ENCODE results near the gene RAB40C. TPM values are rescaled to one million over a fixed set of nuclear protein-coding genes. Genes with fewer than 3 reads are reported as not detected.

Gene RAB40C
- total RNA-seq, 1 donor from 2014 or later = 6.0 TPM

DNA sequence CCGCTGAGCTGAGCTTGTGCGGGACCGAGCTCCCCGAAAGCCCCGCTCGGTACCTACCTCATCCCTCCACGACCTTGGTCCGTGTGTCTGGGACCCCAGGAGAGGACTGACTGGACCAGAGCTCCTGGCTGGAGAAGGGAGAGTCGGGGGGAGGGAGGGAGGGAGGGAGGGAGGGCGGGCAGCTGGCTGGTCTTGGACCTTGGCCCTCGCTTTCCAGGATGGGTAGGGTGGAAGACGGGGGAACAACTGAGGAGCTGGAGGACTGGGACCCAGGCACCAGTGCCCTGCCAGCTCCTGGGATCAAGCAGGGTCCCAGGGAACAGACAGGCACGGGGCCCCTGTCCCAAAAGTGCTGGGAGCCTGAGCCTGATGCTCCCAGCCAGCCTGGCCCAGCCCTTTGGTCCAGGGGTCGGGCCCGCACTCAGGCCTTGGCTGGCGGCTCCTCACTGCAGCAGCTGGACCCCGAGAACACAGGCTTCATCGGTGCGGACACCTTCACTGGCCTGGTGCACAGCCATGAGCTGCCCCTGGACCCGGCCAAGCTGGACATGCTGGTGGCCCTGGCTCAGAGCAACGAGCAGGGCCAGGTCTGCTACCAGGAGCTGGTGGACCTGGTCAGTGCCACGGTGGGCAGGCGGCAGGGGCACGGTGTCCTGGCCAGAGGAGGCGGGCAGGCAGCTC, 86.2 kb downstream of the RAB40C start:
- peak overlapping the region; percentile 81 for H3K4me2 ChIP-seq
- H3K4me3 ChIP-seq = peak overlapping the region; percentile 50
- Mint-ChIP-seq H3K4me1 (peaks cover 5% of the 10 kb centered on the region), H3K36me3 (no peaks in the 10 kb centered on the region), H3K27ac (no peak overlapping the region), H3K27me3 (ENCODE audit: insufficient read depth, low read depth) (peaks cover 2% of the 10 kb centered on the region), H3K9me3 (no peaks in the 10 kb centered on the region), H3K4me3 (no peak overlapping the region)
- no peak overlapping the region for H3K27ac ChIP-seq
- H3K9ac ChIP-seq = no peak overlapping the region
- peaks cover 4% of the 10 kb centered on the region for H3K79me2 ChIP-seq (ENCODE audit: low read depth)
- peaks cover 45% of the 10 kb centered on the region for H3F3A ChIP-seq (ENCODE audit: low read depth)
- no peak for TF ChIP-seq EZH2 (IDR thresholded peaks at IDR 0.05)
- TF ChIP-seq EZH2phosphoT487 (IDR thresholded peaks at IDR 0.05) = no peak
- H3K4me1 ChIP-seq = peaks cover 7% of the 10 kb centered on the region
- no peak for DNase-seq (ENCODE audit: low spot score)
- H3K27me3 ChIP-seq = peaks cover 17% of the 10 kb centered on the region
- H2AFZ ChIP-seq (replicated peaks) = no peak overlapping the region
- no peaks in the 10 kb centered on the region for H3K9me3 ChIP-seq (ENCODE audit: low read depth)
- no peaks in the 10 kb centered on the region for H3K36me3 ChIP-seq
- peaks cover 26% of the 10 kb centered on the region for H4K20me1 ChIP-seq (ENCODE audit: low read depth)

DNA sequence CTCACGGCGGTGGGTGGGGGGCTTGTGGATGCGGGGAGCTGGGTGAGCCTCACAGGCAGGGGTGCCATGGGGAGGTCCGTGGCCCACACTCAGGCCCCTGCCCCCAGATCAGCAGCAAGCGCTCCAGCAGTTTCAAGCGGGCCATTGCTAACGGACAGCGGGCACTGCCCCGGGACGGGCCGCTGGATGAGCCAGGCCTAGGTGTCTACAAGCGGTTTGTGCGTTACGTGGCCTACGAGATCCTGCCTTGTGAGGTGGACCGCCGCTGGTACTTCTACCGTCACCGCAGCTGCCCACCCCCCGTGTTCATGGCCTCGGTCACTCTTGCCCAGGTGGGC, 86.7 kb downstream of the RAB40C start:
- Mint-ChIP-seq H3K4me1 (peaks cover 10% of the 10 kb centered on the region), H3K4me3 (no peak overlapping the region)
- H3K4me2 ChIP-seq = no peak overlapping the region

DNA sequence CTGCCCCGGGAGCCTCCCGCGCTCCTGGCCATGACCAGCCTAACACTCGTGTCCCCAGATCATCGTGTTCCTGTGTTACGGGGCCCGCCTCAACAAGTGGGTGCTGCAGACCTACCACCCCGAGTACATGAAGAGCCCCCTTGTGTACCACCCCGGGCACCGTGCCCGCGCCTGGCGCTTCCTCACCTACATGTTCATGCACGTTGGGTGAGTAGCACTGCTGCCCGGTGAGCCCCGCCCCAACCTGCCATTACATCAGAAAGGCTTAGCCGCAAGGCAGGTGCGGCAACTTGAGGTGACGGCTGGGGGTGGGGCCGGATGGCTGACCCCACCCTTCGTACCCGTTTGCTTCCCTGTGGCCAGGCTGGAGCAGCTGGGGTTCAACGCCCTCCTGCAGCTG, 87.0 kb downstream of the RAB40C start:
- Histone ChIP-seq H4K20me1 (ENCODE audit: low read depth) (peaks cover 33% of the 10 kb centered on the region), H3K36me3 (peaks cover under 1% of the 10 kb centered on the region), H3K9me3 (ENCODE audit: low read depth) (no peaks in the 10 kb centered on the region), H3K79me2 (ENCODE audit: low read depth) (peaks cover 13% of the 10 kb centered on the region), H3K4me1 (peaks cover 15% of the 10 kb centered on the region), H3K27ac (no peak overlapping the region), H3K4me2 (no peak overlapping the region), H3K4me3 (no peak overlapping the region), H3F3A (ENCODE audit: low read depth) (peaks cover 54% of the 10 kb centered on the region), H3K27me3 (peaks cover 17% of the 10 kb centered on the region), H3K9ac (no peak overlapping the region), H2AFZ (replicated peaks) (no peak overlapping the region)
- Mint-ChIP-seq H3K36me3 (no peaks in the 10 kb centered on the region), H3K27ac (no peak overlapping the region), H3K27me3 (ENCODE audit: insufficient read depth, low read depth) (peaks cover 5% of the 10 kb centered on the region), H3K9me3 (no peaks in the 10 kb centered on the region), H3K4me3 (no peak overlapping the region), H3K4me1 (peaks cover 14% of the 10 kb centered on the region)
- no peak for DNase-seq (ENCODE audit: low spot score)
- TF ChIP-seq, protein P1, sequence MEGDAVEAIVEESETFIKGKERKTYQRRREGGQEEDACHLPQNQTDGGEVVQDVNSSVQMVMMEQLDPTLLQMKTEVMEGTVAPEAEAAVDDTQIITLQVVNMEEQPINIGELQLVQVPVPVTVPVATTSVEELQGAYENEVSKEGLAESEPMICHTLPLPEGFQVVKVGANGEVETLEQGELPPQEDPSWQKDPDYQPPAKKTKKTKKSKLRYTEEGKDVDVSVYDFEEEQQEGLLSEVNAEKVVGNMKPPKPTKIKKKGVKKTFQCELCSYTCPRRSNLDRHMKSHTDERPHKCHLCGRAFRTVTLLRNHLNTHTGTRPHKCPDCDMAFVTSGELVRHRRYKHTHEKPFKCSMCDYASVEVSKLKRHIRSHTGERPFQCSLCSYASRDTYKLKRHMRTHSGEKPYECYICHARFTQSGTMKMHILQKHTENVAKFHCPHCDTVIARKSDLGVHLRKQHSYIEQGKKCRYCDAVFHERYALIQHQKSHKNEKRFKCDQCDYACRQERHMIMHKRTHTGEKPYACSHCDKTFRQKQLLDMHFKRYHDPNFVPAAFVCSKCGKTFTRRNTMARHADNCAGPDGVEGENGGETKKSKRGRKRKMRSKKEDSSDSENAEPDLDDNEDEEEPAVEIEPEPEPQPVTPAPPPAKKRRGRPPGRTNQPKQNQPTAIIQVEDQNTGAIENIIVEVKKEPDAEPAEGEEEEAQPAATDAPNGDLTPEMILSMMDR (IDR thresholded peaks at IDR 0.05) = no peak
- TF ChIP-seq EZH2phosphoT487 (IDR thresholded peaks at IDR 0.05) (no peak), EZH2 (IDR thresholded peaks at IDR 0.05) (no peak)

More for the DNA sequence above, 86.7 kb downstream of the RAB40C start:
- H3K9me3 Mint-ChIP-seq = no peaks in the 10 kb centered on the region
- Histone ChIP-seq H3K4me3 (no peak overlapping the region), H2AFZ (replicated peaks) (no peak overlapping the region), H3K9me3 (ENCODE audit: low read depth) (no peaks in the 10 kb centered on the region), H3K27ac (no peak overlapping the region), H4K20me1 (ENCODE audit: low read depth) (peaks cover 29% of the 10 kb centered on the region), H3K79me2 (ENCODE audit: low read depth) (peaks cover 9% of the 10 kb centered on the region), H3K36me3 (no peaks in the 10 kb centered on the region), H3K9ac (no peak overlapping the region), H3K27me3 (peaks cover 17% of the 10 kb centered on the region), H3F3A (ENCODE audit: low read depth) (peaks cover 50% of the 10 kb centered on the region), H3K4me1 (peaks cover 12% of the 10 kb centered on the region)
- TF ChIP-seq EZH2 (IDR thresholded peaks at IDR 0.05) (no peak), EZH2phosphoT487 (IDR thresholded peaks at IDR 0.05) (no peak)
- TF ChIP-seq, protein P1 (IDR thresholded peaks at IDR 0.05) = no peak
- H3K27ac Mint-ChIP-seq = no peak overlapping the region
- no peak for DNase-seq (ENCODE audit: low spot score)
- H3K36me3 Mint-ChIP-seq = no peaks in the 10 kb centered on the region
- peaks cover 2% of the 10 kb centered on the region for H3K27me3 Mint-ChIP-seq (ENCODE audit: insufficient read depth, low read depth)

Measured in neural progenitor cell (in vitro differentiated cells).